ENCODE measurements around the gene VGLL4. TPM values are rescaled to one million over a fixed set of nuclear protein-coding genes. Genes with fewer than 3 reads are reported as not detected.

VGLL4 gene
- total RNA-seq, 2 donors from 2014 or later = 28.6 to 36.1 TPM

GRCh38 chr3:11655196-11655928 is 11.6 kb upstream of the VGLL4 start:
- ATAC-seq (no peak), DNase-seq (no peak)
- intact Hi-C loops (cut with DNase I) = no loop called here

GRCh38 chr3:11654166-11654565 is 10.5 kb upstream of the VGLL4 start:
- DNase-seq (no peak), ATAC-seq (no peak)
- intact Hi-C loops (cut with DNase I) = loop anchor here (5.0 kb wide), 2 partner anchors 148 to 272 kb away; no protein-coding TSS in a partner anchor

- intact Hi-C loops (cut with DNase I) = loop anchor here (2.0 to 5.0 kb wide), 3 partner anchors 149 to 275 kb away; no protein-coding TSS in a partner anchor
- DNase-seq (no peak), ATAC-seq (no peak)
These were observed 9.8 kb upstream of the VGLL4 start for GRCh38 chr3:11653298-11654055.

GRCh38 chr3:11651900-11652299 is 8.2 kb upstream of the VGLL4 start:
- no peak for DNase-seq
- intact Hi-C loops (cut with DNase I) = loop anchor here (2.0 to 5.0 kb wide), 3 partner anchors 150 to 273 kb away; no protein-coding TSS in a partner anchor
- ATAC-seq = peak in 1 of 2 donors; percentile 27

- intact Hi-C loops (cut with DNase I) = loop anchor here (5.0 kb wide), 2 partner anchors 151 to 269 kb away; no protein-coding TSS in a partner anchor
These were observed 7.8 kb upstream of the VGLL4 start for GRCh38 chr3:11651477-11651876.

GRCh38 chr3:11650391-11650790 is 6.7 kb upstream of the VGLL4 start:
- ATAC-seq (no peak), DNase-seq (no peak)
- intact Hi-C loops (cut with DNase I) = loop anchor here (5.0 kb wide), 2 partner anchors 152 to 268 kb away; no protein-coding TSS in a partner anchor

More at GRCh38 chr3:11651477-11651876, 7.8 kb upstream of the VGLL4 start:
- DNase-seq (no peak), ATAC-seq (no peak)

GRCh38 chr3:11648735-11649134 is 5.0 kb upstream of the VGLL4 start:
- intact Hi-C loops (cut with DNase I) = loop anchor here in 1 of 2 donors (10.0 kb wide), 2 partner anchors 84 to 184 kb away; no protein-coding TSS in a partner anchor
- DNase-seq (no peak), ATAC-seq (no peak)

- peak; percentile 51 to 67 for ATAC-seq
- DNase-seq = peak; percentile 52
- intact Hi-C loops (cut with DNase I) = loop anchor here in 1 of 2 donors (5.0 to 10.0 kb wide), 4 partner anchors 41 to 178 kb away; no protein-coding TSS in a partner anchor
These were observed 513 bp downstream of the VGLL4 start for GRCh38 chr3:11643201-11643603.

GRCh38 chr3:11642431-11643191 is 1.1 kb downstream of the VGLL4 start:
- intact Hi-C loops (cut with DNase I) = loop anchor here in 1 of 2 donors (5.0 to 10.0 kb wide), 4 partner anchors 40 to 178 kb away; no protein-coding TSS in a partner anchor
- ATAC-seq (peak; percentile 83 to 84), DNase-seq (peak; percentile 86)

GRCh38 chr3:11641683-11642430 is 1.9 kb downstream of the VGLL4 start:
- intact Hi-C loops (cut with DNase I) = loop anchor here in 1 of 2 donors (5.0 to 10.0 kb wide), 4 partner anchors 40 to 177 kb away; no protein-coding TSS in a partner anchor
- DNase-seq (no peak), ATAC-seq (no peak)

GRCh38 chr3:11641316-11641682 is 2.4 kb downstream of the VGLL4 start:
- ATAC-seq (no peak), DNase-seq (no peak)
- intact Hi-C loops (cut with DNase I) = loop anchor here in 1 of 2 donors (5.0 to 10.0 kb wide), 4 partner anchors 39 to 176 kb away; no protein-coding TSS in a partner anchor

- ATAC-seq (no peak), DNase-seq (no peak)
- intact Hi-C loops (cut with DNase I) = loop anchor here in 1 of 2 donors (5.0 to 10.0 kb wide), 4 partner anchors 38 to 175 kb away; no protein-coding TSS in a partner anchor
These were observed 3.6 kb downstream of the VGLL4 start for GRCh38 chr3:11640009-11640673.

GRCh38 chr3:11638495-11639358 is 5.0 kb downstream of the VGLL4 start:
- no peak for ATAC-seq
- DNase-seq = no peak
- intact Hi-C loops (cut with DNase I) = no loop called here

GRCh38 chr3:11637901-11638458 is 5.7 kb downstream of the VGLL4 start:
- DNase-seq (no peak), ATAC-seq (no peak)
- intact Hi-C loops (cut with DNase I) = no loop called here

- intact Hi-C loops (cut with DNase I) = no loop called here
- no peak for DNase-seq
- ATAC-seq = no peak
These were observed 7.3 kb downstream of the VGLL4 start for GRCh38 chr3:11636394-11636770.

GRCh38 chr3:11635680-11636393 is 7.9 kb downstream of the VGLL4 start:
- ATAC-seq (no peak), DNase-seq (no peak)
- intact Hi-C loops (cut with DNase I) = no loop called here

Data from left cardiac atrium (tissue), 4 donors.